ENCODE measurements around the gene FAM83F. TPM values are rescaled to one million over a fixed set of nuclear protein-coding genes. Genes with fewer than 3 reads are reported as not detected.
"Not testable (repeated sequence)": the region's sequence is repeated elsewhere in the genome, so short reads cannot be mapped to it uniquely, and the experiment has no call there.

The FAM83F gene
- under 1 TPM; 0.14 to 0.36 (median 0.34) TPM for polyA plus RNA-seq (ENCODE audit: insufficient read depth in 1 of 5, insufficient read length in 5 of 5, low replicate concordance in 1 of 5)
- long read RNA-seq, donor 1 = 0 reads
- long read RNA-seq, donor 2 = 0 reads
- long read RNA-seq, donor 3 = 0 reads
- long read RNA-seq, donor 4 = 0 reads
- long read RNA-seq, donor 5 = 0 reads
- long read RNA-seq, donor 6 = 0 reads
- long read RNA-seq, donor 7 = 0 reads
- long read RNA-seq, donor 8, full-length matches to known transcripts = 1 of 1 reads
- long read RNA-seq, donor 8, partial matches to known transcripts = 0 of 1 reads
- long read RNA-seq, donor 8, other reads (novel, unspliced or antisense) = 0 of 1 reads

DNA sequence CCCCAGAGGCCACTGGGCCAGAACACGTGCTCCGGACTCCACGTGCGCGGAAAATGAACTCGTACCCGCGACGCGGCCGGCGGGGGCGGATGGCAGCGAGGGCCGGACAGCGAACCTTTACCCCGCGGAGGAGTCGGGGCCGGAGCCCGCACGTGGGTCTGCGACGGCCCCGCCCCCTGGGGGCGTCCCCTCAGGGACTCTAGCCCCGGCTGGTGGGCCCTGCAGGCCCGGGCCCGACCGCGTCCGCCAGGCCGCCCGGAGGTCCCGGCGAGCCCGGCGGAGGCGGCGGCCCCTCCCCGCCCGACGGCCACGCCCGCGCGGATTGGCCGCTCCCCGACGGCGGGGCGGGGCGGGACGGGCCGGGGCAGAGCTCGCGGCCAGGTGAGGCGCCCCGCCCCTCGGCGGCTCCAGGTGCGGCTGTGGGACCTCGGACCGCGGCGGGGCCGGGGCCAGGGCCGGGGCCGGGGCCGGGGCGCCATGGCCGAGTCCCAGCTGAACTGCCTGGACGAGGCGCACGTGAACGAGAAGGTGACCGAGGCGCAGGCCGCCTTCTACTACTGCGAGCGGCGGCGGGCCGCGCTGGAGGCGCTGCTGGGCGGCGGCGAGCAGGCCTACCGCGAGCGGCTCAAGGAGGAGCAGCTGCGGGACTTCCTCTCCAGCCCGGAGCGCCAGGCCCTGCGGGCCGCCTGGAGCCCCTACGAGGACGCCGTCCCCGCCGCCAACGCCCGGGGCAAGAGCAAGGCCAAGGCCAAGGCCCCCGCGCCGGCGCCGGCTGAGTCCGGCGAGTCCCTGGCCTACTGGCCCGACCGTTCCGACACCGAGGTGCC lies at the start of gene FAM83F:
Gene FAM83F (plus strand): TSS at position 389 of the 827 bp plus-strand sequence. CDS start 89 bp downstream, at position 478.
- peak in 1 of 2 donors; percentile 14 for DNase-seq

DNA sequence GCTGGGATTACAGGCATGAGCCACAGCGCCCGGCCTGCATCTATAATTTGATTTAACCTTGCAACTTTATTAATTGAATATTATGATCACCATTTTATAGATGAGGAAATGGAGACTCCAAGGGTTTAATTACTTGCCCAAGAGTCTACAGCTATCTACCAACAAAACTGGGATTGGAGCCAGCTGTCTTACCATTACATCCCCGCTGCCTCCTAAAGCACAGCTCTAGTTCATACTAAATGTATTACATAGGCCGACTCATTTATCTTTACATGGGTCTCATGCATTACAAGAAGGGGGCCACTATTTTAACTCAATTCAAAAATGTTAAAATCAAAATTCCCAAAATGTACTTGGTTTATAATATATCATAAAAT lies 48.6 kb upstream of the FAM83F start:
- DNase-seq = no peak

DNA sequence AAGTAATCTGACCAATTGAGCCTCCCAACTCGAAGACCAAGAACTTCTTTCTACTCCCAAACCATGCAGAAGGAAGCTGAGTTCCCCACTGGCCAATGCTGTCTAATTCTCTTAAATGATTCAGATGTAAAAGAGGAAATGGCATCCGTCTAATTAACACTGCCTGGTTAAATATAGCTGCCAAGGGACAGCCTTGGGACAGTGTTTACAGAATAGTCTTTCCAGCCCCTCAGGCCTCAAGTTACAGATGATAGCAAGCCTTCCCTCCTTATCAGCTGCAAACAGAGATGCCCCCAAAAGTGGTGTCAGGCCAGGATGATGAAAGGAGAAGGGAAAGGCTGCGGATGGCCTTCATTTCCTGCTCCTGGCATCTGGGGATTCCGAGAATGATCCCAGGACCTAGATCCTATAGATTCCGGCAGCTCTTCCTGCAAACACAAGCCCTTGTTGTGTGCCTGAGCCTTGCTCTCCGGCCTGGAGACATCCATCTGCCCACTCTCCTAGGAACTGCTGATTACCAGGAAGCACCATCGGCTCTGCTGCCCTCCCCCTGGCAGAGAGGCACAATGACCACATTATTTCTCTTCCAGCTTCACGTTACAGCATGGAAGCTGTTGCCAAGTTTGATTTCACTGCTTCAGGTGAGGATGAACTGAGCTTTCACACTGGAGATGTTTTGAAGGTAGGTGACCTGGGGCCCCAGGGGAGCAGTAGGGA lies 48.1 kb upstream of the FAM83F start:
- DNase-seq = no peak

DNA sequence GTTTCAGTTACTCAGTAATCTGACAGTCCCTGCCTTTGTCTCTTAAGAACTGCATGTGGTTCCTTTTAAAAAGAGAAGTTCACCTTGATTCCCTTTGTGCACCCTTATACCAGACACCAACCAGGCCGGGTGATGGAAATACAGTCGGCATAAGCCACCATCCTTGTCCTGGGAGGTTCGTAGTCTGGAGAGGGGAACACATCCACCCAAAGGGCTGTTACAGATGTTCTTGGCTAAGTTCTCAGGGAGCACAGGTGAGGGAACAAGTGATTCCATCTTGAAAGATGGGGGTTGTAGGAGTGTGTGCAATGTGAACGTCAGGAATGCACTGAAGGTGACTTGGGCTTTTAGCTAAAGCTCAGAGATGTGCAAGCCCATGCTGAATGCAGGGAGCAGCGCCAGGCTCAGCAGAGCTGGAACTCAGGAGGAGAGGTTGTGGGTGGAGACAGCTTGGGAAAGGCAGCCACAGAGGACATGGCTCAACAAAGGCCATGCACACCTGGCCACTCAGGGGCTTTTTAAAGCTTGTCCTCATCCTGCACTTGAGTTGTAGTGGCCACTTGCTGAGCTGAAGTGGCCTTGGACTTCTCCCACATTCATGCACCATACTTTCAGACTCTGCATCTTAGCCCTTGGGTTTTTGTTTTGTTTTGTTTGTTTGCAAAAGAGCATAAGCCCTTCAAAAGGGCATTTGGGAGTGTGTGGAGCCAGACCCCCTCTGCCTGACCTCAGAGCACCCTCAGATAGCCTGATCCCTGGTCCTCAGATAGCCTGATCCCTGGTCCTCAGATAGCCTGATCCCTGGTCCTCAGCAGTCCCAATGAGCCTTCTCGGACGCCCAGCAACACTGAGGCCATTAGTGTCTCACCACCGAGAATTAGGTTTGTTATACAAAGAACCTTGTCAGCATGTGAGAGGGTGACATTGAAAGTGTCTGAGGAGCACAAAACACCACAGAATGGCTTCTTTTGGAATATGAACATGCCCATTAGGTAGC lies 47.2 kb upstream of the FAM83F start:
- DNase-seq = peak in 1 of 2 donors; percentile 39

DNA sequence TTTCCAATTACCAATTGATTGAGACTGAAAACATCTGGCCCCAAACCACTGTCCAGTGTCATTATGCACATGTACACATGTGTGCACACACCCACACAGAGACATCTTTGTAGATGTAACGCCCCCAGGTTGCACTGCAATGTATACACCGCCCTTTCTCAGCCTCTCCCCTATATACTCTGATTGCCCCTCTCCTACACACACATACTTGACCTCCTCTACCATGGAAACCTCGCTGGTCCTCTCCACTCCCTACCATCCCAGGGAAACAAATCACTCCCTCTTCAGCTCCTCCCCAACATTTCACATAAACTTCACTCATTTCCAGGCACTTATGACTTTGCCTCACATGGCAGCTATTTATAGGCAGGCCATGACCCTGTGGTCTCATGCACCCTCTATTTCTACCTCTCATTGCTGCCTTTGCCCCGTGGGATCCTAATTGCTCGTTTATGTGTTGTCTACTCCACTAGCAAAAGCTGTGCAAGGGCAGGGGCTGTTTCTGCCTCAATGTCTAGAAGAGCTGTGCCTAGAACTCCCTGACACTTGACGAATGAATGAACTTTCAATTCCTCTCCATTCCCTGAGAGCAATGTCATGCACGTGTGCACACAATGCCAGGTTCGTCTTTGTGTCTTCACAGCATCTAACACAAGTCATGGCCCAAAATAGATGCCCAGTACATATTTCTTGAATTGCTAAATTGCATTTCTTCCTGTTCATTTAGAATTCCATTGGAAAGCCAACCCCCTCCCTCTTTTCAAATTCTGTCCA lies 44.6 kb upstream of the FAM83F start:
- no peak for DNase-seq

DNA sequence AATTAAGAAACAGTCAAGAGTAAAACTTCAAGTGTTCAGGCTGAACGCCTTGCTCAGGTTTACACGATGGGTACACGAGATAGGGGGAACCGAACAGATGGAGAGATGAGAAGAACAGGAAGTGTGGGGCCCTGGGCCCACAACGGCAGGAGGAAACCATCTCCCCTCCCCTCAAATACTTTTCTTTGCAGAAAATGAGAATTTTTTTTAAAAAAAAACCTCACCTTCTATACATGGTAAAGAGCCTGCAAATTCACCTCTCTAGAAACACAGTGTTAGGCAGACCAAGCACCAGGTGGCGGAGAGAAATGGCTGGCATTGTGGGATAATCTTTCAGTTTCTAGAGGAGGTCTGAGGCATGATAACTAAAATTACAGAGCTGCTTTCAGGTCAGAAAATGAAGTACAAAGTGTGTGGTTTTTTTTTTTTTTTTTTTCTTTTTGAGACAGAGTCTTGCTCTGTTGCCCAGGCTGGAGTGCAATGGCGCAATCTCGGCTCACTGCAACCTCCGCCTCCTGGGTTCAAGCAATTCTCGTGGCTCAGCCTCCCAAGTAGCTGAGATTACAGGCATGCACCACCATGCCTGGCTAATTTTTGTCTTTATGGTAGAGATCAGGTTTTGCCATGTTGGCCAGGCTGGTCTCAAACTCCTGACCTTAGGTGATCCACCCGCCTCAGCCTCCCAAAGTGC lies 43.0 kb upstream of the FAM83F start:
- DNase-seq = not testable (repeated sequence)

DNA sequence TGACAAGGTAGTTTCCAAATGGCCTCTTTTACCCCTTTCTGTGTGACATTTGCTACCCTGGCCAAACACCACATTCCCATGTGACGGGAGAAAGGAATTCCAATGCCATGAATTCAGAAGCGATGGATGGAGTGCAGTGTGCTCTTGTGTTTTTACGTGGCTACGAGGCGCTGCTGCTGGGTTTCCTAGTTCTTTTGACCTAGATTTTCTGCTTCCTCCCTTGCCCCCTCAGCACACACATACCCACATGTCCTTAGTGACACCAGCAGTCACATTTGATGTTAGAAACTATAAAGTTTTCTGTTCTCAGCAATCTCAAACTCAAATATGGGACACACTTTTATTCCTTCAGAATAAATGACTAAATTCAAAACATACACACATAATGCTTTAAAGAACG lies 42.4 kb upstream of the FAM83F start:
- no peak for DNase-seq

DNA sequence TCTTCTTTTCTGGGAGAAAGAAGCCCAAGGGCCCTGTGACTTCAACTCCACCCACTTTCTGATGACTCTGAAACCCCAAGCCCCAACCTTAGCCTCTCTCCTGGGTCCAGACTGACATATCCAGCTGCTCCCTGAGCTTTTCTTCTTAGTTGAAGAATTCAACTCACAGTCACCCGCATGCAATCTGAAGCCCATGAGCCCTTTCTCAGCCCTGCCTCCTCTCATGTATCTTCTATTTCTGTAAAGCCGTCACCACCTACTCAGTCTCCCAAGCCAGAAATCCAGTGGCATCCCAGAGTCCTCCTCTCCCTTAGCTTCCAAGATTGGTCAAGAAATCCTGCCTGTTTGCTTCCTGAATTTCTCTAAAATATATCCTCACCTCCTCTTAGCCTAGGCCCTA lies 41.7 kb upstream of the FAM83F start:
- no peak for DNase-seq

DNA sequence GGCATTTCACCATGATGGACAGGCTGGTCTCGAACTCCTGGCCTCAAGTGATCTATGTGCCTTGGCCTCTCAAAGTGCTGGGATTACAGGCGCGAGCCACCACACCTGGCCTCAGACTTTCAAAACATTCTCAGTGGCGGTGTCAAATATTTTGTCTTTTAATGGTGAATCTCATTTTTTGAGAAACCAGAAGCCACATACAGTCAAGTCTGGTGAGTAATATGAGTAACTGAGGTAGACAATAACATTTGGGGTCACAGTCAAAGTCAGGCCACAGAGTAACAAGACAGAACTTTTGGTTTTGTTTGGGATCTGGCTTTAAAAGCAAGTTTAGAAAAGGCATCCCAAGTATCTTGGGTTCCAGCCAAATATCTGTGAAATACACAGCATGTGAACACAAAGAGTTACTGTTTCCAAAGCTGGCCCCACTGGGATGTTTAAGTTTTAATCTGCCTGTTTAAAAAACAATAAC lies 40.1 kb upstream of the FAM83F start:
- peak; percentile 38 for DNase-seq

DNA sequence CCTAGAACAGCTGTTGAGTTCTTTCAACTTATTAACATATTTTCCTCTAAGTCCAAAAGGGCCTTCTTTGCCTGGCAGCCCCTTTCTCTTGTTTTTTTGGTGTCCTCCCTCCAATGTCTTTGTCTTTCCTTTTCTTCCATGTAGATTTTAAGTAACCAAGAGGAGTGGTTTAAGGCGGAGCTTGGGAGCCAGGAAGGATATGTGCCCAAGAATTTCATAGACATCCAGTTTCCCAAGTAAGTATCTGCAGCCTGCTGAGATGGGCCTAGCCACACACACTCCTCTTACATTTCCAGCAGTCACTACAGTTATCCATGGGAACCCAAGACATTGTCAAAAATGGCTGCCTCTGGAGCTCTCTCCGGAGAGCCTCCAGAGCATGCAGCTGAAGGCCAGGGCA lies 39.1 kb upstream of the FAM83F start:
- DNase-seq = no peak

DNA sequence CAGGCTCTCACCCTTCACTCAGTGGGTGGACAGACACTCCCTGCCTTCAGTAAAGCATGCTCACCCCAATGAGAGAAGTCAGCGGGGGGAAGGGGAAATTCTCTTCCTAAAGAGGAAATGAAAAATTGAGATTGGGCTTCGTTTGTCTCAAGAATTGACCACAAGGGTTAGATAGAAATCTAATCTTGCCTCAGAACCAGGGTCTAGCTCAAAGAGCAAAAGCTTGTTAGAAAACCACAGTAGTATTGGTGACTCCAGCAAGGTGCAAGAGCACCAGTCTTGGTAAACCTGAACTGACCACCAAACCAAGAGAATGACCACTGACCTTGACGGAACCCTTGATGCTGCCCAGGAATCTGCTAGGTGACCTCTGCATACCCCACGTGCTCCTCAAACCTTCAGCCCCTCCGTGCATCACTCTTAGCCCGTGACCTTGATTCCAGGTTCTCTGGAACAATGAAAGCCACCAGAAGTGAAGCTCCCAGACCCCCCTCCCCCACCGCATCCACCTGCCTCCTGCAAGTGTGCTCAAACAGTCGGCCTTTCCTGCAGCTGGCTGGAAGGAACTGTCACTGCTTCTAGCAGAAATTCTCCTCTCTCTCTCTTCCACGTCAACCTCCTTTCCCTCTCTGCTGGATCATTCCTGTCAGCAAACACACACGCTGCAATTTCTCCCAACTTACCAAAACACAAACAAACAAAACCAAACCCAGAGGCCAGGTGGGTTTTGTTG lies 37.7 kb upstream of the FAM83F start:
- no peak for DNase-seq

DNA sequence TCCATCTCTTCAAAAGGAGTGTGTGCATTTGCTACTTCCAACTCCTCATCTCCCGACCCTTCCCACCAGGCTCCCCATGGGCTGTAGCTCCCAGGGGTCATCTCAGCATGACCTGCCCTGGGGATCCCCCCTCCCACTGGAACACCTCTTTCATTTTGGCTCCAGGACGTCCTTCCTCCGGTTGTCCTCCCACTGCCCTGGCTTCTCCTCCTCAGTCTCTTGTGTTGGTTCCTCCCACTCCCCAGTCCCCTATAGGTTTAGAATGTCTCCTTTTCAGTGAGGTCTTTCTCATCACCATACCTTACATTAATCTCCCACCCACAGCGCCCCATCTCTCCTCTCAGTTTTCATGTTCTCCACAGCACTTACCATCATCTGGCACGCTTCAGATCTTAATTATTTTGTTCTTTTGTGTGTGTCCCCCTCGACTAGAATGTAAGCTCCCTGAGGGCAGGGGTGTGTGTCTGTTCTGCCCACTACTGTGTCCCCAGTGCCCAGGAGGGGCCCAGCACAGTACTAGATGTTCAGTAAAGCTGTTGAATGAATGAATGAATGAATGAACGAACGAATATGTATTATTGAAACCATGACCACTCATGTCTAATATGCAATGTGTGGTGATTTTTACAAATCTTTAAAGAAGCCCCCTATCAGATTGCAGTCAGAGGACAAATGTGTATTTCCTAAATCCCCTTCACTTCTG lies 36.6 kb upstream of the FAM83F start:
- DNase-seq = no peak

DNA sequence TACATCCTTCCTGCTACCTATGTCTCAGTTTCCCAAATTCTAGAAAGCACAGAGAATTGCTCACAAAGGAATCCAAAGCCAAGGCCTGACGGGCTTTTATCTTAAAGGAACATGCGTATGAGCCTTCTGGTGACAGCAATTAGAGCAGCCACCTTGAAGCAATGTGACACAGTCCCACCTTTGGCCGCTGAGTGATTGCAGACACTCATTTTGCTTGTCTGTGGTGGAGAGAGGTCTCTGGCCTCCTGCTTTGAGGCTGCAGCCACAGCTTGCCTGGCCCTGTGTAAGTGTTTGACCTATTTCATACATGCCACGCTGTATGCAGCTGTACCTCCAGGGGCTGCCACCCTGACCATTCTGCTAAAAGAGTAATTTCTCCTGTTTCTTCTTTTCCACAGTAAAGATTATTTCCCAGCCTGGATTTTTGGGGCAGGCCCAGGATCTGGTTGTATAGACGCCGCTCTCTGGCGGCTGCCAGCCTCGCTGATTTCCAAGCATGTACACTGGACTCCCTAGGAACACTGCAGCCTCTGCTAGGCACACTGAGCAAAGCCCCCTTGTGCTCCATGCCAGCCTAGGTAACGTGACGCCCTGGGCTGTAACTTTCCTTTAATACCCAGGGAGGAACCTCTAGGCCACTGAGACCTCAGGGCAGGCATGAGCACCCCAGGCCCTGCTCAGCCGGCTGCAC lies 35.7 kb upstream of the FAM83F start:
- no peak for DNase-seq

DNA sequence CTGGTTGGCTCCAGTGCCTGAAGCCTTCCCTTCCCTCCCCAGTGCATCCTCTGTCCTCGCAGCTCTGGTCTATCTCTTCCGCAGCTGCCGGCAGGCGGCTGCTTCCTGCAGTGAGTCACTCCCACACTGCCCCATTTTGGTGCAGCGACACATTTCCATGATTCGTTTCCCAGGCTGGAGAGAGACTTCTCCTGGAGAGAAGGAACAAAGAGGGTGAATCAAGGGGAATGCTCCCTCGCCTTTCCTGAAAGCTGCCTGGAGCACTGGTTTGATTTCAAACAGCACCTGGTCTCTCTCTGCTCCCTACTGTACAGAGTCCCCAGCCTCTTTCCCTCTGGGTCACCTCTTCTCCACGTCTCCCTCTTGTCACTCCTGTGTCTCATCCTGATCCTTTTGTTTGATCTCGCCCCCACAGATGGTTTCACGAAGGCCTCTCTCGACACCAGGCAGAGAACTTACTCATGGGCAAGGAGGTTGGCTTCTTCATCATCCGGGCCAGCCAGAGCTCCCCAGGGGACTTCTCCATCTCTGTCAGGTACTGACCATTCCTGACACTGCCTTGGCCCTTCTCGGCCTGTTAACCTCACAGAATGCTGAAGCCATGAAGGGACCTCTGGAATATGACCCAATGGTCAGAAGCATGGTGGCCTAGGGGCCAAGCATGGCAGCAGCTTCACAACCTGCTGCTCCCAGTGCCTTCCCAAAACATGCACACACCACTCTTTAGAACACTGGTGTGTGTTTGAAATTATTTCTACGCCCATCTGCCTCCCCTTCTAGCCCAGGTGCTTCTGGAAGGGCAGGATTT lies 34.9 kb upstream of the FAM83F start, which contains the start of gene TMA7B:
Gene TMA7B (plus strand): TSS at position 758 of the 808 bp plus-strand sequence. CDS start 3,978 bp downstream, outside the sequence.
- no peak for DNase-seq

DNA sequence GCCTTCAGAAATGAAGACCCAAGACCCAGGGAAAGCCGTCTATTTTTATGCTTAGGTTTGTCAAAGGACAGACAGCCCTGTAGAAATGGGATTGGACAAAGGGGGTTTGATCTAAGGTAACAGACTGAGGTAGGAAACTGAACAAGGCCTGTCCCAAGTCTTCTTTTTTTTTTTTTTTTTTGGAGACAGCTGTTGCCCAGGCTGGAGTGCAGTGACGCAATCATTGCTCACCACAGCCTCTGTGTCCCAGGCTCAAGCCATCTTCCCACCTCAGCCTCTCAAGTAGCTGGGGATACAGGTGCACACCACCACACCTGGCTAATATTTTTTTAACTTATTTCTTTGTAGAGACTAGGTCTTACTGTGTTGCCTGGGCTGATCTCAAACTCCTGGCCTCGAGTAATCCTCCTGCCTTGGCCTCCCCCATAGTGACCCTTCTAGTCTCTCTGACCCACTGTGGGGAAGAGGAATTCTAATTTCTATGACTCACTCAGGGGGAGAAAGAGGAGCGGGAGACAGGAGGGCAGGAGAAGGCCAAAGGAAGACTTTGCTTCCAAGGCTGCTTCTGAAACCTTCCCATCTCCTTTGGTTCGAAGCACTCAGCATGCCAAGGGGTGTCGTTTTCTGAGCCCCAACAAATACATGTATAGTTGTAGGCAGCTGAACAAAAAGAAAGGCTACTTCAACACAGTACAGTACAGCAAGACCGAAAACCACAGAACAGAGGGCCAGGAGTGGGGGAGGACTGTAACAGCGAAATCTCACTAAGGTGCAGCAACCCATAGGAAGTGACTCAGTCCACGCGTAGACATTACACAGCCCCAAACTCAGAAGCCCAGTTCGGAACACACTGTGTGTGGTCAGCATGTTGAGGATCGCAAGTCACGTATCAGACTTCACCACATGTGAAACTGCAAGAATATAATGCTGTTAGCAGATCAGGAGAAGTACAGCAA lies 33.7 kb upstream of the FAM83F start:
- DNase-seq = no peak
